Measurements from ENCODE around the gene ANAPC7.
"Not testable (repeated sequence)": the region's sequence is repeated elsewhere in the genome, so short reads cannot be mapped to it uniquely, and the experiment has no call there.

DNA sequence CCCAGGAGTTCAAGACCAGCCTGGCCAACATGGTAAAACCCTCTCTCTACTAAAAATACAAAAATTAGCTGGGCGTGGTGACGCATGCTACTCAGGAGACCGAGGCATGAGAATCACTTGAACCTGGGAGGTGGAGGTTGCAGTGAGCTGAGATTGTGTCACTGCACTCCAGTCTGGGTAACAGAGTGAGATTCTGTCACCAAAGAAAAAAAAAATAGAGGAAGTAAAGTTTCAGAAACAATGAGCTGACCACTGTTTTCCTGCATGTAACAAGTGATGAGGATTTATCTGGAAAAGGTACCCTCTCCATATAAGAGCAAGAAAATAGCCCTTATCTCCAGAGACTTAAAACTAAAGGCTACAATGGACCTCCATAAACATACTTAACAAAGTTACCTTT is 13.6 kb upstream of the ANAPC7 start:
- TF ChIP-seq POLR2A, EP300 (IDR thresholded peaks at IDR 0.05): not testable (repeated sequence)
- TF ChIP-seq, protein P1, sequence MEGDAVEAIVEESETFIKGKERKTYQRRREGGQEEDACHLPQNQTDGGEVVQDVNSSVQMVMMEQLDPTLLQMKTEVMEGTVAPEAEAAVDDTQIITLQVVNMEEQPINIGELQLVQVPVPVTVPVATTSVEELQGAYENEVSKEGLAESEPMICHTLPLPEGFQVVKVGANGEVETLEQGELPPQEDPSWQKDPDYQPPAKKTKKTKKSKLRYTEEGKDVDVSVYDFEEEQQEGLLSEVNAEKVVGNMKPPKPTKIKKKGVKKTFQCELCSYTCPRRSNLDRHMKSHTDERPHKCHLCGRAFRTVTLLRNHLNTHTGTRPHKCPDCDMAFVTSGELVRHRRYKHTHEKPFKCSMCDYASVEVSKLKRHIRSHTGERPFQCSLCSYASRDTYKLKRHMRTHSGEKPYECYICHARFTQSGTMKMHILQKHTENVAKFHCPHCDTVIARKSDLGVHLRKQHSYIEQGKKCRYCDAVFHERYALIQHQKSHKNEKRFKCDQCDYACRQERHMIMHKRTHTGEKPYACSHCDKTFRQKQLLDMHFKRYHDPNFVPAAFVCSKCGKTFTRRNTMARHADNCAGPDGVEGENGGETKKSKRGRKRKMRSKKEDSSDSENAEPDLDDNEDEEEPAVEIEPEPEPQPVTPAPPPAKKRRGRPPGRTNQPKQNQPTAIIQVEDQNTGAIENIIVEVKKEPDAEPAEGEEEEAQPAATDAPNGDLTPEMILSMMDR (IDR thresholded peaks at IDR 0.05) = not testable (repeated sequence)
